NCI-H146 (cell line): ENCODE measurements around the gene FARS2.

Experiments used
- DNase-seq: peaks from one replicate; lab custom pipeline; 2025; lab: John Stamatoyannopoulos, UW

FARS2 gene

GRCh38 chr6:5249451-5250122, 11.7 kb upstream of the FARS2 start:
- no peak for DNase-seq

GRCh38 chr6:5250451-5250850, 10.9 kb upstream of the FARS2 start:
- no peak for DNase-seq

- DNase-seq: no peak
These were observed 10.4 kb upstream of the FARS2 start for GRCh38 chr6:5250911-5251310.

GRCh38 chr6:5256952-5257351, 4.4 kb upstream of the FARS2 start:
- no peak for DNase-seq

GRCh38 chr6:5257400-5257799, 3.9 kb upstream of the FARS2 start:
- DNase-seq: no peak

GRCh38 chr6:5259428-5259827, 1.9 kb upstream of the FARS2 start:
- DNase-seq: no peak

GRCh38 chr6:5260111-5260620, 1.1 kb upstream of the FARS2 start:
- DNase-seq: peak; percentile 76

GRCh38 chr6:5261545-5262109, 314 bp downstream of the FARS2 start:
- no peak for DNase-seq

- no peak for DNase-seq
These were observed 5.1 kb downstream of the FARS2 start for GRCh38 chr6:5266423-5266822.

GRCh38 chr6:5270093-5270680, 8.9 kb downstream of the FARS2 start:
- DNase-seq: no peak

- DNase-seq: no peak
These were observed 10.6 kb downstream of the FARS2 start for GRCh38 chr6:5271926-5272325.

GRCh38 chr6:5274231-5274630, 12.9 kb downstream of the FARS2 start:
- DNase-seq: no peak

GRCh38 chr6:5275497-5275896, 14.2 kb downstream of the FARS2 start:
- DNase-seq: no peak

- DNase-seq: no peak
These were observed 15.3 kb downstream of the FARS2 start for GRCh38 chr6:5276581-5276980.

GRCh38 chr6:5277589-5277988, 16.3 kb downstream of the FARS2 start:
- no peak for DNase-seq

GRCh38 chr6:5278047-5278446, 16.7 kb downstream of the FARS2 start:
- DNase-seq: no peak

GRCh38 chr6:5278565-5279120, 17.3 kb downstream of the FARS2 start:
- no peak for DNase-seq

GRCh38 chr6:5279891-5280338, 18.6 kb downstream of the FARS2 start:
- DNase-seq: no peak

GRCh38 chr6:5280920-5281319, 19.6 kb downstream of the FARS2 start:
- no peak for DNase-seq

- DNase-seq: no peak
These were observed 20.9 kb downstream of the FARS2 start for GRCh38 chr6:5282191-5282623.

- no peak for DNase-seq
These were observed 23.8 kb downstream of the FARS2 start for GRCh38 chr6:5285081-5285480.

- no peak for DNase-seq
These were observed 24.2 kb downstream of the FARS2 start for GRCh38 chr6:5285526-5285925.

- DNase-seq: no peak
These were observed 25.5 kb downstream of the FARS2 start for GRCh38 chr6:5286780-5287179.
